SK-N-SH (cell line): Measurements from ENCODE around the gene SERP2. TPM values are rescaled to one million over a fixed set of nuclear protein-coding genes. Genes with fewer than 3 reads are reported as not detected.

Source experiments
- CTCF ChIA-PET: fragments of 300-600, 350-600 bp; formaldehyde crosslinking; extraction: SDS; loops from one replicate; lab custom pipeline; 2021; lab: Yijun Ruan, JAX
- POLR2A ChIA-PET: fragments of 350-600 bp; sonication (Branson Sonifier 250); formaldehyde crosslinking; extraction: SDS; loops from one replicate; lab custom pipeline; 2020; ENCODE audit warnings: antibody characterized with exemption, inconsistent platforms; lab: Yijun Ruan, JAX
- DNase-seq: peaks from one replicate; pipeline ENCODE4 v3.0.0; 2012
- H2AFZ ChIP-seq: fragments of 200-600 bp; sonication (generic); 2 replicates; pipeline ENCODE4 v1.8.1; 2016; ENCODE audit warnings: antibody characterized with exemption, mild to moderate bottlenecking, low read depth
- H3F3A ChIP-seq: fragments of 200-600 bp; sonication (generic); replicated peaks from 2 replicates; pipeline ENCODE3; 2016; ENCODE audit warnings: antibody characterized with exemption, mild to moderate bottlenecking; ENCODE audit not compliant: insufficient read depth
- H3K27ac ChIP-seq, 2 experiments: fragments of 200-500 bp in 1 of 2; fragments of 200-600 bp in 1 of 2; sonication (Bioruptor generic) in 1 of 2; sonication (generic), shearing (Covaris generic) in 1 of 2; 2 replicates each; pipeline versions ENCODE4 v1.5.1 to v1.6.1; 2014 to 2016; ENCODE audit warnings: low read depth in 2 of 2, inconsistent platforms in 1 of 2, low read length in 1 of 2, mild to moderate bottlenecking in 1 of 2, mixed read lengths in 1 of 2
- H3K27me3 ChIP-seq: fragments of 200-600 bp; sonication (generic), shearing (Covaris generic); 2 replicates; pipeline ENCODE4 v1.6.1; 2016; ENCODE audit warnings: mixed run types; ENCODE audit not compliant: insufficient read depth
- H3K36me3 ChIP-seq, 2 experiments: fragments of 200-500 bp in 1 of 2; fragments of 200-600 bp in 1 of 2; sonication (Bioruptor generic) in 1 of 2; sonication (generic) in 1 of 2; replicated peaks in 1 of 2; 2 replicates each; pipeline versions ENCODE3 to v1.5.1; 2014 to 2016; ENCODE audit warnings: low read length in 1 of 2, mild to moderate bottlenecking in 1 of 2; ENCODE audit not compliant: insufficient read depth in 2 of 2, control insufficient read depth in 1 of 2
- H3K4me1 ChIP-seq, 2 experiments: fragments of 200-500 bp in 1 of 2; fragments of 200-600 bp in 1 of 2; sonication (Bioruptor generic) in 1 of 2; sonication (generic), shearing (Covaris generic) in 1 of 2; 2 replicates each; pipeline versions ENCODE4 v1.5.1 to v1.6.1; 2014 to 2016; ENCODE audit warnings: low read depth in 1 of 2, low read length in 1 of 2, mixed run types in 1 of 2; ENCODE audit not compliant: insufficient read depth in 2 of 2, control insufficient read depth in 1 of 2
- H3K4me2 ChIP-seq: fragments of 200-600 bp; sonication (generic), shearing (Covaris generic); 2 replicates; pipeline ENCODE4 v1.6.1; 2017; ENCODE audit warnings: mixed run types
- H3K4me3 ChIP-seq, 2 experiments: fragments of 200-500 bp in 1 of 2; fragments of 200-600 bp in 1 of 2; sonication (Bioruptor generic) in 1 of 2; sonication (generic), shearing (Covaris generic) in 1 of 2; 2 replicates each; pipeline versions ENCODE4 v1.5.1 to v1.8.1; 2014 to 2016; ENCODE audit warnings: low read depth in 2 of 2, inconsistent platforms in 1 of 2, low read length in 1 of 2, mild to moderate bottlenecking in 1 of 2, mixed read lengths in 1 of 2, moderate library complexity in 1 of 2
- H3K79me2 ChIP-seq: fragments of 200-600 bp; sonication (generic); 2 replicates; pipeline ENCODE4 v1.8.1; 2017; ENCODE audit warnings: mild to moderate bottlenecking; ENCODE audit not compliant: insufficient read depth
- H3K9ac ChIP-seq: fragments of 200-600 bp; sonication (generic); 2 replicates; pipeline ENCODE4 v1.6.1; 2017; ENCODE audit warnings: mixed run types
- H3K9me2 ChIP-seq: fragments of 200-600 bp; sonication (generic); 2 replicates; pipeline ENCODE4 v1.6.1; 2017; ENCODE audit warnings: mixed run types
- H3K9me3 ChIP-seq: fragments of 200-600 bp; sonication (generic); 2 replicates; pipeline ENCODE4 v1.6.1; 2017; ENCODE audit warnings: mixed run types, mild to moderate bottlenecking, moderate library complexity
- H4K20me1 ChIP-seq: fragments of 200-600 bp; sonication (generic); 2 replicates; pipeline ENCODE4 v1.6.1; 2017; ENCODE audit warnings: mild to moderate bottlenecking, mixed run types; ENCODE audit not compliant: insufficient read depth
- CHD2 ChIP-seq: fragments of 150-350 bp; IDR thresholded peaks from 2 replicates; pipeline ENCODE4 v1.6.1; 2018; ENCODE audit warnings: low read length; ENCODE audit not compliant: partially characterized antibody
- CTCF ChIP-seq: fragments of 200-600 bp; sonication (generic); IDR thresholded peaks from 2 replicates; pipeline ENCODE4 v1.6.1; 2017; ENCODE audit warnings: antibody characterized with exemption, mild to moderate bottlenecking, moderate library complexity
- ELF1 ChIP-seq: IDR thresholded peaks from 2 replicates; pipeline ENCODE4 v1.4.0; 2012
- EP300 ChIP-seq, 2 experiments: IDR thresholded peaks; 2 replicates each; pipeline versions ENCODE4 v1.4.0 to v1.6.1; 2012; ENCODE audit warnings: borderline replicate concordance in 1 of 2, low read depth in 1 of 2, low read length in 1 of 2
- FOSL2 ChIP-seq: IDR thresholded peaks from 2 replicates; pipeline ENCODE4 v1.4.0; 2012; ENCODE audit warnings: low read depth, mild to moderate bottlenecking, moderate library complexity, borderline replicate concordance
- FOXJ3 ChIP-seq: sonication (generic); formaldehyde crosslinking; IDR thresholded peaks from 2 replicates; pipeline ENCODE4 v1.5.1; 2020; ENCODE audit warnings: mild to moderate bottlenecking, missing genetic modification reagents
- GATA2 ChIP-seq: sonication (generic); formaldehyde crosslinking; IDR thresholded peaks from 2 replicates; pipeline ENCODE4 v1.5.0; 2020; ENCODE audit warnings: mild to moderate bottlenecking, missing genetic modification reagents
- IRF3 ChIP-seq: fragments of 150-350 bp; IDR thresholded peaks from 2 replicates; pipeline ENCODE4 v1.6.1; 2016; ENCODE audit warnings: mild to moderate bottlenecking, low read depth, low read length
- MAX ChIP-seq: IDR thresholded peaks from 2 replicates; pipeline ENCODE4 v1.4.0; 2012; ENCODE audit warnings: low read depth
- MEF2A ChIP-seq: IDR thresholded peaks from 2 replicates; pipeline ENCODE4 v1.4.0; 2012; ENCODE audit warnings: low read depth, borderline replicate concordance
- NFIC ChIP-seq: IDR thresholded peaks from 2 replicates; pipeline ENCODE4 v1.4.0; 2012; ENCODE audit warnings: borderline replicate concordance
- PBX3 ChIP-seq: IDR thresholded peaks from 2 replicates; pipeline ENCODE4; 2012
- POLR2AphosphoS5 ChIP-seq: IDR thresholded peaks from 2 replicates; pipeline ENCODE4 v1.6.1; 2012; ENCODE audit warnings: low read depth, low read length
- RAD21 ChIP-seq: IDR thresholded peaks from 2 replicates; pipeline ENCODE4 v1.6.1; 2012; ENCODE audit warnings: mild to moderate bottlenecking, low read length
- RCOR1 ChIP-seq: fragments of 150-350 bp; IDR thresholded peaks from 2 replicates; pipeline ENCODE4 v1.6.1; 2017; ENCODE audit warnings: antibody characterized with exemption, low read length
- RXRA ChIP-seq: IDR thresholded peaks from 2 replicates; pipeline ENCODE4 v1.4.0; 2012; ENCODE audit warnings: low read depth, mild to moderate bottlenecking, borderline replicate concordance
- SMC3 ChIP-seq: IDR thresholded peaks from 2 replicates; pipeline ENCODE4 v1.6.1; 2012; ENCODE audit warnings: low read depth, low read length, improper control_type of control experiment
- TCF12 ChIP-seq: IDR thresholded peaks from 2 replicates; pipeline ENCODE4 v1.4.0; 2012
- USF1 ChIP-seq: IDR thresholded peaks from 2 replicates; pipeline ENCODE4 v1.4.0; 2012; ENCODE audit warnings: low read depth, borderline replicate concordance
- USF2 ChIP-seq: fragments of 150-350 bp; IDR thresholded peaks from 2 replicates; pipeline ENCODE4 v1.6.1; 2017; ENCODE audit warnings: antibody characterized with exemption, low read length, low read depth, borderline replicate concordance
- YY1 ChIP-seq: IDR thresholded peaks from 2 replicates; pipeline ENCODE4 v1.4.0; 2012; ENCODE audit warnings: low read depth, mild to moderate bottlenecking
- WGBS: methylation state at CpG from one replicate; pipeline ENCODE4 v1.1.6; 2017; ENCODE audit warnings: low lambda C conversion rate; 5-methylcytosine and 5-hydroxymethylcytosine counted together
- polyA plus RNA-seq, 3 experiments: library from polyadenylated mRNA; depleted of rRNA; stranded (reverse); fragments of >200 nt; gene quantifications; 2 replicates each; pipeline ENCODE4 v1.2.3, GENCODE V29; 2012

SERP2 gene
- polyA plus RNA-seq, 1 of the 3 experiments (the other 2 are of a cell fraction): 4.9 TPM

- TF ChIP-seq PBX3 (no peak), IRF3 (no peak), EP300 (IDR thresholded peaks at IDR 0.05; ENCODE audit: borderline replicate concordance in 1 of 2, low read depth in 1 of 2, low read length in 1 of 2) (no peak), RCOR1 (no peak), GATA2 (CRISPR knock-in tag) (no peak), YY1 (no peak), TCF12 (no peak), USF2 (no peak), ELF1 (no peak), RAD21 (no peak), NFIC (no peak), CHD2 (no peak)
Measured at GRCh38 chr13:44389876-44390275, 16.3 kb downstream of the SERP2 start (continued).

- Histone ChIP-seq H3K4me1 (peaks cover 0 to 38% of the 10 kb centered on the region in 2 experiments; a peak in 2 of 4 replicates), H3K9me3 (no peaks in the 10 kb centered on the region), H3K36me3 (peaks cover 0 to 8% of the 10 kb centered on the region in 2 experiments), H3F3A (no peaks in the 10 kb centered on the region), H4K20me1 (no peaks in the 10 kb centered on the region), H3K79me2 (no peaks in the 10 kb centered on the region), H2AFZ (no peak overlapping the region), H3K9me2 (no peaks in the 10 kb centered on the region), H3K9ac (no peak overlapping the region), H3K27ac (no peak overlapping the region), H3K27me3 (no peaks in the 10 kb centered on the region), H3K4me3 (no peak overlapping the region), H3K4me2 (no peak overlapping the region)
- CTCF ChIA-PET: interaction anchor here (1.0 kb wide), 1 partner anchor 488 kb away, joined by 4 read pairs; no protein-coding TSS in a partner anchor
- POLR2A ChIA-PET: no interaction called here
- 83% methylated on average over 8 of the region's 8 CpGs for WGBS
- DNase-seq: no peak
- TF ChIP-seq ELF1: no peak
- TF ChIP-seq USF1: no peak
- no peak for TF ChIP-seq EP300 (IDR thresholded peaks at IDR 0.05; ENCODE audit: borderline replicate concordance in 1 of 2, low read depth in 1 of 2, low read length in 1 of 2)
- no peak for TF ChIP-seq FOXJ3
- no peak for TF ChIP-seq RXRA
- no peak for TF ChIP-seq PBX3
- TF ChIP-seq SMC3: no peak
- TF ChIP-seq FOSL2: no peak
- TF ChIP-seq CTCF: no peak
- TF ChIP-seq POLR2AphosphoS5: no peak
- no peak for TF ChIP-seq USF2
- no peak for TF ChIP-seq MAX
- no peak for TF ChIP-seq MEF2A
Measured at GRCh38 chr13:44393391-44393790, 19.8 kb downstream of the SERP2 start.
